ENCODE data around the gene FAM168B. TPM values are rescaled to one million over a fixed set of nuclear protein-coding genes. Genes with fewer than 3 reads are reported as not detected.

The FAM168B gene
- polyA plus RNA-seq, 1 of the 3 experiments (the other 2 are of a cell fraction): 72.7 TPM

DNA sequence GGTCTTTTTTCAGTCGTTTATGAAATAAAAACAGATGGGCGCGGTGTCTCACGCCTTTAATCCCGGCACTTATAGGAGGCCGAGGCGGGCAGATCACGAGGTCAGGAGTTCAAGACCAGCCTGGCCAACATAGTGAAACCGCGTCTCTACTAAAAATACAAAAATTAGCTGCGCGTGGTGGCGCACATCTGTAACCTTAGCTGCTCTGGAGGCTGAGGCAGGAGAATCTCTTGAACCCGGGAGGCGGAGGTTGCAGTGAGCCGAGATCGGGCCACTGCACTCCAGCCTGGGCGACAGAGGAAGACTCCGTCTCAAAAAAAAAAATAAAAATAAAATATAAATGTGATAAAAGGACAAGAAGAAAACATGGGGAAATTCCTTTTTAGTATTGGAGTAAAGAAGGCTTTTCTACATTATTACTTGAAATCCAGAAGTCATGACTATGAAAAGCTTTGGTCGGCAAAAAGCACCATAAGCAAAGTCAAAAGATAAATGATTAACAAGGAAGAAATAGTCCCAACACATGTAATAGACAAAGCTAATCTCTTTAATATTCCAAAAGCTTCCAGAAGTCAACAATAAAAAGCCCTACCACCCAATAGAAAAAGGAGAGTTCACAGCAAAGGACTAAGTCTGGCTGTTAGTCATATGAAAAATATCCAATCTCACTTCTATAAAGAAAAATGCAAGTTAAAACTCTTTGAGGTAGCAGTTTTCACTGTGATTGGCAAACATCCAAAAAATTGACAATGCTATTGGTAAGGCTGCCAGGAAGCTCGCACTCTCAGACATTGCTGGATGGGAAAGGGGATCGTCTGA is 1.4 kb upstream of the FAM168B start:
- Histone ChIP-seq H3K4me2 (peak overlapping the region; percentile 75), H3F3A (replicated peaks; ENCODE audit: insufficient read depth) (peaks cover 11% of the 10 kb centered on the region), H3K9me3 (no peaks in the 10 kb centered on the region), H3K4me1 (ENCODE audit: control insufficient read depth in 1 of 2, insufficient read depth in 2 of 2, low read depth in 1 of 2, low read length in 1 of 2) (0 out of 4 replicates have a peak, but pooled peaks cover 0 to 3% of the 10 kb centered on the region in 2 experiments), H3K27me3 (ENCODE audit: insufficient read depth) (no peaks in the 10 kb centered on the region), H3K9me2 (no peaks in the 10 kb centered on the region), H3K79me2 (ENCODE audit: insufficient read depth) (peaks cover 32% of the 10 kb centered on the region), H4K20me1 (ENCODE audit: insufficient read depth) (peaks cover 27% of the 10 kb centered on the region), H3K9ac (no peak overlapping the region), H3K27ac (ENCODE audit: low read depth in 2 of 2, low read length in 1 of 2) (no peak overlapping the region), H3K36me3 (replicated peaks in 1 of 2; ENCODE audit: control insufficient read depth in 1 of 2, insufficient read depth in 2 of 2, low read length in 1 of 2) (peaks cover 0 to 11% of the 10 kb centered on the region in 2 experiments), H2AFZ (ENCODE audit: low read depth) (no peak overlapping the region), H3K4me3 (ENCODE audit: low read depth in 2 of 2, low read length in 1 of 2) (no peak overlapping the region; a peak in 1 of 4 replicates)
- ChIA-PET POLR2A (no interaction called here), CTCF (interaction anchor here (0.9 kb wide), 1 partner anchor 9 kb away, joined by 4 read pairs; no protein-coding TSS in a partner anchor)
- TF ChIP-seq NRF1 (IDR thresholded peaks at IDR 0.05; ENCODE audit: low read depth, low read length) (no peak), RCOR1 (IDR thresholded peaks at IDR 0.05; ENCODE audit: low read length) (no peak), FOSL2 (IDR thresholded peaks at IDR 0.05; ENCODE audit: borderline replicate concordance, low read depth) (no peak), SIN3A (IDR thresholded peaks at IDR 0.05; ENCODE audit: borderline replicate concordance, low read depth, low read length) (no peak)
- DNase-seq: no peak
- 80% methylated on average over 22 of the region's 22 CpGs for WGBS (ENCODE audit: low lambda C conversion rate)

DNA sequence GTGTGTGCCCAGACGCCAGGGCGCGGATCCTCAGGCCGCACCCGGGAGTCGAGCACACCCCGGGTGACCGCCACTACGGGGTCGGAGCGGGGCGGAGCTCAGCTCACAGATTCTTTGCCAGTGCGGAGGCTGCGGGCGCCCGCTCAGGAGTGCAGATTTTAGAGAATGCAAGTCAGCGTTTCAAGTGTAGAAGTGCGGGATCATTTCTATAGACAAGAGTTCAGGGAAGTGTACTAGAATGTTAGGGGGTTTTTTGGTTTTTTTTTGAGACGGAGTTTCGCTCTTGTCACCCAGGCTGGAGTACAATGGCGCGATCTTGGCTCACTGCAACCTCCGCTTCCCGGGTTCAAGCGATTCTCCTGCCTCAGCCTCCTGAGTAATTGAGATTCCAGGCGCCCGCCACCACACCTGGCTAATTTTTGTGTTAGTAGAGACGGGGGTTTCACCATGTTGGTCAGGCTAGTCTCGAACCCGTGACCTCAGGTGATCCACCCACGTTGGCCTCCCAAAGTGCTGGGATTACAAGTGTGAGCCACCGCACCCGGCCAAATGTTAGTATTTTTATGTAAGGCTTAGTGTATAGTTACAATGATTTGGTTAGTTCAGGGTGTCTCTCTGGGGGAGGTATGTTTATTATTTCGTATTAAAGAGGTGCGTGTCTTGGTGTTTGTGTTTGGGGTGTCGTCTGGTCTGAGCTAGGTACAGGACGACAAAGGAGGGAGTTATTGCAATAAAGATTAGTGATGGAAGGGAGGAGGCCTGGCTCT is 619 bp upstream of the FAM168B start:
- peak overlapping the region; percentile 75 for H3K4me2 ChIP-seq
- 0 out of 4 replicates have a peak, but pooled peaks cover 0 to 3% of the 10 kb centered on the region in 2 experiments for H3K4me1 ChIP-seq (ENCODE audit: control insufficient read depth in 1 of 2, insufficient read depth in 2 of 2, low read depth in 1 of 2, low read length in 1 of 2)
- H3K27ac ChIP-seq (ENCODE audit: low read depth in 2 of 2, low read length in 1 of 2): peak overlapping the region; percentile 80 to 91
- H2AFZ ChIP-seq (ENCODE audit: low read depth): peak overlapping the region; percentile 85
- 9% methylated on average over 37 of the region's 37 CpGs for WGBS (ENCODE audit: low lambda C conversion rate)
- peaks cover 11% of the 10 kb centered on the region for H3F3A ChIP-seq (replicated peaks; ENCODE audit: insufficient read depth)
- peaks cover 35% of the 10 kb centered on the region for H4K20me1 ChIP-seq (ENCODE audit: insufficient read depth)
- ChIA-PET POLR2A (interaction anchor here (0.7 to 1.2 kb wide), 2 partner anchors 11 to 71 kb away, joined by 4 to 7 read pairs; partner anchors contain the start of gene PLEKHB2), CTCF (interaction anchor here (0.9 kb wide), 1 partner anchor 9 kb away, joined by 4 read pairs; no protein-coding TSS in a partner anchor)
- DNase-seq: no peak
- H3K9me2 ChIP-seq: no peaks in the 10 kb centered on the region
- peaks cover 40% of the 10 kb centered on the region for H3K79me2 ChIP-seq (ENCODE audit: insufficient read depth)
- TF ChIP-seq YY1 (IDR thresholded peaks at IDR 0.05; ENCODE audit: low read depth) (peak; percentile 46; the same call in 1 of the 2 replicates), TAF1 (IDR thresholded peaks at IDR 0.05; ENCODE audit: borderline replicate concordance, low read depth, low read length) (peak; percentile 1; the same call in 1 of the 2 replicates)
- TF ChIP-seq, protein P1, sequence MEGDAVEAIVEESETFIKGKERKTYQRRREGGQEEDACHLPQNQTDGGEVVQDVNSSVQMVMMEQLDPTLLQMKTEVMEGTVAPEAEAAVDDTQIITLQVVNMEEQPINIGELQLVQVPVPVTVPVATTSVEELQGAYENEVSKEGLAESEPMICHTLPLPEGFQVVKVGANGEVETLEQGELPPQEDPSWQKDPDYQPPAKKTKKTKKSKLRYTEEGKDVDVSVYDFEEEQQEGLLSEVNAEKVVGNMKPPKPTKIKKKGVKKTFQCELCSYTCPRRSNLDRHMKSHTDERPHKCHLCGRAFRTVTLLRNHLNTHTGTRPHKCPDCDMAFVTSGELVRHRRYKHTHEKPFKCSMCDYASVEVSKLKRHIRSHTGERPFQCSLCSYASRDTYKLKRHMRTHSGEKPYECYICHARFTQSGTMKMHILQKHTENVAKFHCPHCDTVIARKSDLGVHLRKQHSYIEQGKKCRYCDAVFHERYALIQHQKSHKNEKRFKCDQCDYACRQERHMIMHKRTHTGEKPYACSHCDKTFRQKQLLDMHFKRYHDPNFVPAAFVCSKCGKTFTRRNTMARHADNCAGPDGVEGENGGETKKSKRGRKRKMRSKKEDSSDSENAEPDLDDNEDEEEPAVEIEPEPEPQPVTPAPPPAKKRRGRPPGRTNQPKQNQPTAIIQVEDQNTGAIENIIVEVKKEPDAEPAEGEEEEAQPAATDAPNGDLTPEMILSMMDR (IDR thresholded peaks at IDR 0.05): no peak
- H3K9ac ChIP-seq: peak overlapping the region; percentile 89
- no peaks in the 10 kb centered on the region for H3K27me3 ChIP-seq (ENCODE audit: insufficient read depth)
- peak overlapping the region; percentile 69 to 90 for H3K4me3 ChIP-seq (ENCODE audit: low read depth in 2 of 2, low read length in 1 of 2)
- no peaks in the 10 kb centered on the region for H3K9me3 ChIP-seq
- peaks cover 0 to 16% of the 10 kb centered on the region in 2 experiments for H3K36me3 ChIP-seq (replicated peaks in 1 of 2; ENCODE audit: control insufficient read depth in 1 of 2, insufficient read depth in 2 of 2, low read length in 1 of 2)

Data from SK-N-SH (cell line).